Measurements from ENCODE around the gene CRYBG2. TPM values are rescaled to one million over a fixed set of nuclear protein-coding genes. Genes with fewer than 3 reads are reported as not detected.
A peak's percentile ranks its signal among the peaks of the same experiment; 100 is the strongest.
"Not testable (repeated sequence)": the region's sequence is repeated elsewhere in the genome, so short reads cannot be mapped to it uniquely, and the experiment has no call there.

The CRYBG2 gene
- total RNA-seq, 1 donor from 2014 or later: 6.9 TPM

DNA sequence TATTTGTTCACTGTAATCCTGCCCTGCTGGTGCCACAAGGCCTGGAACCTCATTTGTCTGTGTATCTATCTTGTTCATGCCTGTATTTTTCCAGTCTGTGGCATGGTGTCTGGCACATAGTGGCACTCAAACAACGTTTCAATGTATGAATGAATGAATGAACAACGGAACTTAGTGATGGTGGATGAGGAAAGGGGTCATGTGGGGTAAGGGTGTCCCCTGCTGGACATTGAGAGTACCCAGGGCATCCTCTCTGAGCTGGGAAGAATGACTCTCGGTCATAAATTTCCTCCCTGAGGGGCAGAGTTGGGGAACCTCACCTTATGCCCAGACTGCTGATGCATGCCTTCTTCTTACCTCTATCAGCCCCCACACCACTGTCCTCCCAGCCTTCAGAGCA lies 37.5 kb upstream of the CRYBG2 start:
- TF ChIP-seq, protein P1, sequence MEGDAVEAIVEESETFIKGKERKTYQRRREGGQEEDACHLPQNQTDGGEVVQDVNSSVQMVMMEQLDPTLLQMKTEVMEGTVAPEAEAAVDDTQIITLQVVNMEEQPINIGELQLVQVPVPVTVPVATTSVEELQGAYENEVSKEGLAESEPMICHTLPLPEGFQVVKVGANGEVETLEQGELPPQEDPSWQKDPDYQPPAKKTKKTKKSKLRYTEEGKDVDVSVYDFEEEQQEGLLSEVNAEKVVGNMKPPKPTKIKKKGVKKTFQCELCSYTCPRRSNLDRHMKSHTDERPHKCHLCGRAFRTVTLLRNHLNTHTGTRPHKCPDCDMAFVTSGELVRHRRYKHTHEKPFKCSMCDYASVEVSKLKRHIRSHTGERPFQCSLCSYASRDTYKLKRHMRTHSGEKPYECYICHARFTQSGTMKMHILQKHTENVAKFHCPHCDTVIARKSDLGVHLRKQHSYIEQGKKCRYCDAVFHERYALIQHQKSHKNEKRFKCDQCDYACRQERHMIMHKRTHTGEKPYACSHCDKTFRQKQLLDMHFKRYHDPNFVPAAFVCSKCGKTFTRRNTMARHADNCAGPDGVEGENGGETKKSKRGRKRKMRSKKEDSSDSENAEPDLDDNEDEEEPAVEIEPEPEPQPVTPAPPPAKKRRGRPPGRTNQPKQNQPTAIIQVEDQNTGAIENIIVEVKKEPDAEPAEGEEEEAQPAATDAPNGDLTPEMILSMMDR (IDR thresholded peaks at IDR 0.05): peak; percentile 42
- intact Hi-C loops (cut with DNase I): no loop called here
- Histone ChIP-seq H3K4me1 (no peaks in the 10 kb centered on the region), H3K27me3 (no peaks in the 10 kb centered on the region), H3K27ac (no peak overlapping the region), H3K9me3 (no peaks in the 10 kb centered on the region), H3K36me3 (no peaks in the 10 kb centered on the region), H3K4me3 (no peak overlapping the region)
- ATAC-seq (peak; percentile 71), DNase-seq (no peak)

DNA sequence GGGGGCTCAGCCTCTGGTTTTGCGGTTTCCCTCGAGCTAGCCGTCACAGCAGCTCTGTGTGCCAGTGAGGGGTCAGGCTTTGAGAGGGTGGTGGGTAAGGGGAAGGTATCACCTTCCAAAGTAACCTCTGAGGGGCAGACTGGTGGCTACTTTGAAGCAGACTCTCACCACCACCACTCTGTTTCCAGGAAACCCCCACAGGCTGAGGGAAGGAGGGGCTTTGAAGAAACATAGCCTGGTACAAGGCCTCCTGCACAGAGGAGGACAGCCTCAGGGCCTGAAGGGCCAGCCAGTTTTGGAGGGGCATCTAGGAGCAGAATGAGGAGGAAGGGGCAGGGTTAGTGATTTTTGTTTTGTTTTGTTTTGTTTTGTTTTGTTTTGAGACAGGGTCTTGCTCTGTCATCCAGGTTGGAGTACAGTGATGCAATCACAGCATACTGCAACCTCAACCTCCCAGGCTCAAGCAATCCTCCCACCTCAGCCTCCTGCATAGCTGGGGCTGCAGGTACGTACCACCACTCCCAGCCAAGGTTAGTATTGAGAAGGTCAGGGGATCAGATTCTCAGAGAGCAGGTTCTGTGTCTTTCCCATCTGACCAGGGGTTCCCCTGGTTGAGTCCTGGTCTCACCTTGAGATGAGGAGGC lies 35.8 kb upstream of the CRYBG2 start:
- intact Hi-C loops (cut with DNase I): no loop called here
- Histone ChIP-seq H3K9me3 (no peaks in the 10 kb centered on the region), H3K27ac (no peak overlapping the region), H3K4me3 (no peak overlapping the region), H3K4me1 (no peaks in the 10 kb centered on the region), H3K36me3 (no peaks in the 10 kb centered on the region), H3K27me3 (no peaks in the 10 kb centered on the region)
- ATAC-seq (no peak), DNase-seq (no peak)
- TF ChIP-seq, protein P1 (IDR thresholded peaks at IDR 0.05): no peak

DNA sequence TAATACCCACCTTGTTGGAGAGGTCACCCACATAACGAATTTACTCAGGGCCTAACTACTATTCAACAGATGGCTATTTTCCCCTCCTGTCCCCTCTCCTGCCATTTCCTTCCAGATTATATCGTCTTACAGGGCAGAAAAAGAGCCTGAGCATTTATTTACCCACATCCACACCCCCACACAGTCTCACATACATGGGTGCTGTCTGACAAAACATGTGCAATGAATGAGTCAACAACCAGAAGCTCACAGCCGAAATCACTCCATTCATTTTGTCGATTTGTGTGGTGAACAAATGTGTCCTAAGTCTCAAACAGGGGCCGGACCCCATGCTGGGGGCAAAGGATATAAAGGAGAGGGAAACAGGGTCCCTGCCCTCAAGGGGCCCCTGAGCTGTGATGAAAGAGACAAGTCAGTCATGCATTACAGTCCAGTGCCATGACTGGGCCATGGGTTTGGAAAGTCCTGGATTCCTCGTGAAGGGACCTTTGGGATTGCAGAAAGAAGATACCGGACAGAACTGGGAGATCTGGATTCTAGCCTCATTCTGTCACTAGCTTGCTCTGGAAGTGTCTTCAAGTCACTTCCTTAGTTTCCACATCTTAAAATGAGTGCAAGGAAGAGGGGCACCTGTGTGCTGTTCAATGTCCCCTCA lies 35.0 kb upstream of the CRYBG2 start:
- ATAC-seq (no peak), DNase-seq (no peak)
- no peak overlapping the region for H3K27ac ChIP-seq
- no peak overlapping the region for H3K4me3 ChIP-seq
- no peaks in the 10 kb centered on the region for H3K36me3 ChIP-seq
- H3K27me3 ChIP-seq: no peaks in the 10 kb centered on the region
- H3K9me3 ChIP-seq: no peaks in the 10 kb centered on the region
- TF ChIP-seq, protein P1 (IDR thresholded peaks at IDR 0.05): no peak
- no peaks in the 10 kb centered on the region for H3K4me1 ChIP-seq
- intact Hi-C loops (cut with DNase I): no loop called here

DNA sequence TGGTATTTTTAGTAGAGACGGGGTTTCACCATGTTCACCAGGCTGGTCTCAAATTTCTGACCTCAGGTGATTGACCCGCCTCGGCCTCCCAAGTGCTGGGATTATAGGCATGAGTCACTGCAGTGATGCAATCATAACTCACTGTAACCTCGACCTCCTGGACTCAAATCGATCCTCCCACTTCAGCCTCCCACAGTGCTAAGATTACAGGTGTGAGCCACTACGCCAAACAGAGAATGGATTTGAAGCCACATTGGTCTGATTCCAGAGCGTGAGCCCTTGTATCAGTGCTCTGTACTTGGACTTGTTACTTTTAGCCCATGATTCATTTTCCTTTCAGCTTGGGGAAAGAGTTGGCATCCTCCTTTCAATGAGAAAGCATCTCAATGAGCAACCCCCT lies 33.5 kb upstream of the CRYBG2 start:
- H3K4me3 ChIP-seq: no peak overlapping the region
- no peaks in the 10 kb centered on the region for H3K36me3 ChIP-seq
- H3K27ac ChIP-seq: no peak overlapping the region
- no peaks in the 10 kb centered on the region for H3K4me1 ChIP-seq
- H3K9me3 ChIP-seq: no peaks in the 10 kb centered on the region
- no peaks in the 10 kb centered on the region for H3K27me3 ChIP-seq
- DNase-seq (no peak), ATAC-seq (no peak)
- intact Hi-C loops (cut with DNase I): no loop called here
- TF ChIP-seq, protein P1 (IDR thresholded peaks at IDR 0.05): no peak

DNA sequence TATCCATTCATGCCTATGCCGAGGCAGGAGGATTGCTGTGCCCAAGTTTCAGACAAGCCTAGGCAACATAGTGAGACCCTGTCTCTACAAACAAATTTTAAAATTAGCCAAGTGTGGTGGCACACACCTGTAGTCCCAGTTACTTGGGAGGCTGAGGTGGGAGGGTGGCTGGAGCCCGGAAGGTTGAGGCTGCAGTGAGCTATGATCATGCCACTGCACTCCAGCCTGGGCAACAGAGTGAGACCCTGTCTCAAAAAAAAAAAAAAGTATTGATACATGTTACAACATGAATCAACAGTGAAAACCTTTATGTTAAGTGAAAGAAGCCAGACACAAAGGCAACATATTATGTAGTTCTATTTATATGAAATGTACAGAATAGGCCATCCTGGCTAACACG lies 31.1 kb upstream of the CRYBG2 start:
- H3K9me3 ChIP-seq; ATAC-seq; intact Hi-C loops (cut with DNase I); H3K4me3 ChIP-seq; DNase-seq; H3K36me3 ChIP-seq; H3K27me3 ChIP-seq; H3K27ac ChIP-seq; H3K4me1 ChIP-seq: not testable (repeated sequence)

DNA sequence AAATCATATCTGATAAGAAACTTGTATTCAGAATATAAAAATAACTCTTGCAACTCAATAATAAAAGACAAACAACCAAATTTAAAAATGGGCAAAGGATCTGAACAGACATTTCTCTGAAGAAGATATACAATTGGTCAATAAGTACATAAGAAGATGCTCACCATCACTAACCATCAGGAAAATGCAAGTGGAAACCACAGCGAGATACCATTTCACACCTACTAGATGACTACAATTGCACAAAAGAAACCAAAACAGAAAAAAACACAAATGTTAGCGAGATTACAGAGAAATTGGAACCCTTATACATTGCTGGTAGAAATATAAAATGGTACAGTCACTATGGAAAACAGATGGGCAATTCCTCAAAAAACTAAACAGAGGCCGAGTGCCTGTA lies 30.1 kb upstream of the CRYBG2 start:
- Histone ChIP-seq H3K4me1 (no peaks in the 10 kb centered on the region), H3K4me3 (no peak overlapping the region), H3K27ac (no peak overlapping the region), H3K27me3 (no peaks in the 10 kb centered on the region), H3K36me3 (no peaks in the 10 kb centered on the region), H3K9me3 (no peaks in the 10 kb centered on the region)
- DNase-seq: no peak
- no peak for ATAC-seq
- intact Hi-C loops (cut with DNase I): no loop called here
- TF ChIP-seq, protein P1 (IDR thresholded peaks at IDR 0.05): no peak
